ENCODE measurements around the gene G6PC2.
"Not testable (repeated sequence)": the region's sequence is repeated elsewhere in the genome, so short reads cannot be mapped to it uniquely, and the experiment has no call there.

G6PC2 gene

DNA sequence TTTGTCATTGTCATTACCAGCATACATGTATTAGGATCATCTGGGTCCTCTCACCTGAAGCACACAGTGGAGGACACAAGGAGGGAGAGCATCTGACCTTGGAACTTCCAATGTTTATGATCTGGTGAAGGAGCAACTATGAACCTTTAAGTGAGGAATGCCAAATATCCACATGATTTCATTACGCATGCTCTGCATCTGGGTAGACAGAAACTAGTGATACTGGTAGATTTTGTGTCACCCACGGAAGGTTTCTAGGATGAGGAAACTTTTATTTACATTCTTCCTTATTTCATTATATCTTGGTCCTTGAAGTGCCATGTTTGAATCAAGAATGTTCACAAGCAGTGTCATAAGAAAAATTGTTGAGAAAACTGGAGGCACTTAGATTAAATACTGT lies 42.9 kb upstream of the G6PC2 start:
- DNase-seq (ENCODE audit: low read depth, low spot score): no peak
- TF ChIP-seq, protein P1, sequence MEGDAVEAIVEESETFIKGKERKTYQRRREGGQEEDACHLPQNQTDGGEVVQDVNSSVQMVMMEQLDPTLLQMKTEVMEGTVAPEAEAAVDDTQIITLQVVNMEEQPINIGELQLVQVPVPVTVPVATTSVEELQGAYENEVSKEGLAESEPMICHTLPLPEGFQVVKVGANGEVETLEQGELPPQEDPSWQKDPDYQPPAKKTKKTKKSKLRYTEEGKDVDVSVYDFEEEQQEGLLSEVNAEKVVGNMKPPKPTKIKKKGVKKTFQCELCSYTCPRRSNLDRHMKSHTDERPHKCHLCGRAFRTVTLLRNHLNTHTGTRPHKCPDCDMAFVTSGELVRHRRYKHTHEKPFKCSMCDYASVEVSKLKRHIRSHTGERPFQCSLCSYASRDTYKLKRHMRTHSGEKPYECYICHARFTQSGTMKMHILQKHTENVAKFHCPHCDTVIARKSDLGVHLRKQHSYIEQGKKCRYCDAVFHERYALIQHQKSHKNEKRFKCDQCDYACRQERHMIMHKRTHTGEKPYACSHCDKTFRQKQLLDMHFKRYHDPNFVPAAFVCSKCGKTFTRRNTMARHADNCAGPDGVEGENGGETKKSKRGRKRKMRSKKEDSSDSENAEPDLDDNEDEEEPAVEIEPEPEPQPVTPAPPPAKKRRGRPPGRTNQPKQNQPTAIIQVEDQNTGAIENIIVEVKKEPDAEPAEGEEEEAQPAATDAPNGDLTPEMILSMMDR (IDR thresholded peaks at IDR 0.05; ENCODE audit: insufficient read depth, low read length, missing control alignments): no peak
- ChIA-PET POLR2A (no interaction called here), CTCF (no interaction called here)
- H3K4me3 ChIP-seq (ENCODE audit: low read depth, low read length): no peak overlapping the region

DNA sequence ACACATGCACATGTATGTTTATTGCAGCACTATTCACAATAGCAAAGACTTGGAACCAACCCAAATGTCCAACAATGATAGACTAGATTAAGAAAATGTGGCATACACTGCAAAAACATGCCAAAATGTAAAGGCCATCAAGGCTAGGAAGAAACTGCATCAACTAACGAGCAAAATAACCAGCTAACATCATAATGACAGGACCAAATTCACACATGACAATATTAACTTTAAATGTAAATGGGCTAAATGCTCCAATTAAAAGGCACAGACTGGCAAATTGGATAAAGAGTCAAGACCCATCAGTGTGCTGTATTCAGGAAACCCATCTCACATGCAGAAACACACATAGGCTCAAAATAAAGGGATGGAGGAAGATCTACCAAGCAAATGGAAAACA lies 33.9 kb upstream of the G6PC2 start:
- H3K4me3 ChIP-seq (ENCODE audit: low read depth, low read length); DNase-seq (ENCODE audit: low read depth, low spot score); CTCF ChIA-PET; POLR2A ChIA-PET: not testable (repeated sequence)

DNA sequence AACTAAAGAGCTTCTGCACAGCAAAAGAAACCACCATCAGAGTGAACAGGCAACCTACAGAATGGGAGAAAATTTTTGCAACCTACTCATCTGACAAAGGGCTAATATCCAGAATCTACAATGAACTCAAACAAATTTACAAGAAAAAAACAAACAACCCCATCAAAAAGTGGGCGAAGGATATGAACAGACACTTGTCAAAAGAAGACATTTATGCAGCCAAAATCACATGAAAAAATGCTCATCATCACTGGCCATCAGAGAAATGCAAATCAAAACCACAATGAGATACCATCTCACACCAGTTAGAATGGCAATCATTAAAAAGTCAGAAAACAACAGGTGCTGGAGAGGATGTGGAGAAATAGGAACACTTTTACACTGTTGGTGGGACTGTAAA lies 30.7 kb upstream of the G6PC2 start:
- POLR2A ChIA-PET; DNase-seq (ENCODE audit: low read depth, low spot score); CTCF ChIA-PET: not testable (repeated sequence)

DNA sequence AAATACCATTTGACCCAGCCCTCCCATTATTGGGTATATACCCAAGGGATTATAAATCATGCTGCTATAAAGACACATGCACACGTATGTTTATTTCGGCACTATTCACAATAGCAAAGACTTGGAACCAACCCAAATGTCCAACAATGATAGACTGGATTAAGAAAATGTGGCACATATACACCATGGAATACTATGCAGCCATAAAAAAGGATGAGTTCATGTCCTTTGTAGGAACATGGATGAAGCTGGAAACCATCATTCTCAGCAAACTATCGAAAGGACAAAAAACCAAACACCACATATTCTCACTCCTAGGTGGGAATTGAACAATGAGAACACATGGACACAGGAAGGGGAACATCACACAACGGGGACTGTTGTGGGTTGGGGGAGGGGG lies 30.3 kb upstream of the G6PC2 start:
- DNase-seq (ENCODE audit: low read depth, low spot score); H3K4me3 ChIP-seq (ENCODE audit: low read depth, low read length); POLR2A ChIA-PET; CTCF ChIA-PET: not testable (repeated sequence)

More for the DNA sequence above, 30.7 kb upstream of the G6PC2 start:
- not testable (repeated sequence) for H3K4me3 ChIP-seq (ENCODE audit: low read depth, low read length)

DNA sequence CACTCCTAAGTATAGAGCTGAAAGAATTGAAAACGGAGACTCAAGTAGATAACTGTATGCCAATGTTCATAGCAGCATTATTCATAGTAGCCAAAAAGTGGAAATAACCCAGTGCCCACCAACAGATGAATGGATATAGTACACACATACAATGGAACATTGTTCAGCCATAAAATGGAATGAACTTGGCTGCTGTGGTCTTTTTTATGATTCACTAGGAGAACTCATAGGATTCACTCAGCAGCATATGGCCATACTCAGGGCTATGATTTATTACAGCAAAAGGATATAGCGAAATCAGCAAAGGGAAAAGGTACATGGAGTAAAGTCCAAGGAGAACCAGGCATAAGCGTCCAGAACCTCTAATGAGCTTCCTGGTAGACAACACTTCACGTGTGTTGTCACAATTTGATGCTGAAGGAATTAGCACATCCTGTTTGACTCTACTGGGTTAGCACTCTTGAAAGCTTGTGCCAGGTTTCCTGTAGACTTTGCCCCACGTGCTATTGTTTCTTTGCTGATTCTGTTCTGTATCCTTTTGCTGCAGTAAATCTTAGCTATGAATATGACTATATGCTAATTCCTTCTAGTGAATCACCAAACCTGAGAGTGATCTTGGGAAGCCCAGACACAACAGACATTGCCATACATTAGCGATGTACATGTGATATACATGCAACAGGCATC lies 26.6 kb upstream of the G6PC2 start:
- ChIA-PET CTCF (no interaction called here), POLR2A (no interaction called here)
- H3K4me3 ChIP-seq (ENCODE audit: low read depth, low read length): no peak overlapping the region
- TF ChIP-seq, protein P1 (IDR thresholded peaks at IDR 0.05; ENCODE audit: insufficient read depth, low read length, missing control alignments): no peak
- no peak for DNase-seq (ENCODE audit: low read depth, low spot score)

DNA sequence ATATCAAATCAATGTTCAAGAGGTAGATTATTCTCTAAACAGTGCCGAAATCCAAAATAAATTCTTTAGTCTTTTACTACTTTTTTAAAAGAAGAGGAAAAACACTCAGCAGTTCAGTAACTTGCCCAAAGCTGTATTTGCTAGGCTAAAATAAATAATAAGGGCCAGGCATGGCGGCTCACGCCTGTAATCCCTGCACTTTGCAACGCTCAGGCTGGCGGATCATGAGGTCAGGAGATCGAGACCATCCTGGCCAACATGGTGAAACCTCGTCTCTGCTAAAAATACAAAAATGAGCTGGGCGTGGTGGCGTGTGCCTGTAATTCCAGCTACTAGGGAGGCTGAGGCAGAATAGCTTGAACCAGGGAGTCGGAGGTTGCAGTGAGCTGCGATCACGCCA lies 18.9 kb upstream of the G6PC2 start:
- CTCF ChIA-PET; DNase-seq (ENCODE audit: low read depth, low spot score); POLR2A ChIA-PET; H3K4me3 ChIP-seq (ENCODE audit: low read depth, low read length): not testable (repeated sequence)

DNA sequence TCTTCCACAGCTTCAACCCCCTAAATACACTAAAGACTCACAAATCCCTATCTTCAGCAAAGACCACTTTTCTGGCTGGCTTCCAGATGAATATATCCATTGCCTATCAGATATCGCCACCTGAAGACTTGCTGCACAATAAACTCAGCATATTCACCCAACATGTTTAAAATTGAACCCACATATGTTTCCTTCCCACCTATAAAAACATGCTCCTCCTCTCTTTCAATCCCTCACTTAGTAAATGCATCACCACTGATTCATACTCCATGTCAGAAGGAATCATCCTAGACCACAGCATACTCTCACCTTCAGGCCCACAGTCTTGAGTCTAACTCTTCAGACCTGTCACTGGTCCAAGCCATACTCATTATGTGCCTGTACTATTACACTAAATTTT lies 16.1 kb upstream of the G6PC2 start:
- TF ChIP-seq, protein P1 (IDR thresholded peaks at IDR 0.05; ENCODE audit: insufficient read depth, low read length, missing control alignments): no peak
- DNase-seq (ENCODE audit: low read depth, low spot score): no peak
- no peak overlapping the region for H3K4me3 ChIP-seq (ENCODE audit: low read depth, low read length)
- CTCF ChIA-PET: no interaction called here
- POLR2A ChIA-PET: no interaction called here

DNA sequence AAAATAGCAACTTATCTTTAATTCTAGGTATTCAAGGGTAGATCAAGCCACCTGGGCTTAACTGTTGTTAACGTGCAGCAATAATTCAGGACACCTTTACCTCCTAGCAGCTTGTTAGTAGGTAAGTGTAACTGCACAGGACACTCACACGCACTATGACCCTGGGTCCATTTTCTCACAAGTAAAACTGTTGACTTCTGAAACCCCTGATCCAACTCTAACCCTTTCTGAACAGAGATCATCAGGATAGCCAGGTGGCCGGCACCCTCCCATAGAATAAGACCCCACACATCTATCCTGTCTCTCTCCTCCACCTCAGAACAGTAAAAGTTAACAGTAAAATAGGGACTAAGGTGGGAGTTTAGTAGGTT lies 11.5 kb upstream of the G6PC2 start:
- TF ChIP-seq, protein P1 (IDR thresholded peaks at IDR 0.05; ENCODE audit: insufficient read depth, low read length, missing control alignments): no peak
- ChIA-PET CTCF (no interaction called here), POLR2A (no interaction called here)
- H3K4me3 ChIP-seq (ENCODE audit: low read depth, low read length): peak overlapping the region; percentile 85
- DNase-seq (ENCODE audit: low read depth, low spot score): no peak

Measured in AG04449 (cell line).